ENCODE data around the gene RAB14. TPM values are rescaled to one million over a fixed set of nuclear protein-coding genes. Genes with fewer than 3 reads are reported as not detected.

The RAB14 gene
- total and polyA plus RNA-seq, 2 donors (not counting 1 experiment from before 2014, with no cell fraction given): 29.1 to 46.6 TPM

GRCh38 chr9:121222524-121223171 is 21.0 kb upstream of the RAB14 start:
- H3K27ac ChIP-seq (ENCODE audit: insufficient read depth, low read length): no peak overlapping the region
- no peaks in the 10 kb centered on the region for H3K79me2 ChIP-seq (ENCODE audit: control insufficient read depth, insufficient read depth, low read length)
- no peaks in the 10 kb centered on the region for H3K27me3 ChIP-seq (ENCODE audit: control insufficient read depth, insufficient read depth, low read length)
- H3K9ac ChIP-seq (ENCODE audit: insufficient read depth, low read length): no peak overlapping the region
- H3K4me1 ChIP-seq (ENCODE audit: control insufficient read depth, extremely low read depth, insufficient read depth, low read length): peaks cover 2% of the 10 kb centered on the region
- H2AFZ ChIP-seq (ENCODE audit: low read length): no peak overlapping the region
- H3K4me3 ChIP-seq (replicated peaks in 1 of 4; ENCODE audit: control extremely low read depth in 1 of 4, insufficient read depth in 1 of 4, low read depth in 3 of 4, low read length in 4 of 4): no peak overlapping the region
- DNase-seq (ENCODE audit: low read depth in 2 of 2): peak; percentile 48 to 77
- no peaks in the 10 kb centered on the region for H3K36me3 ChIP-seq (ENCODE audit: control insufficient read depth, insufficient read depth, low read length)
- H3K9me3 ChIP-seq (ENCODE audit: control insufficient read depth, insufficient read depth, low read depth, low read length): no peaks in the 10 kb centered on the region
- H4K20me1 ChIP-seq (ENCODE audit: control insufficient read depth, extremely low read depth, insufficient read depth, low read length): no peaks in the 10 kb centered on the region
- no peak for TF ChIP-seq EZH2 (IDR thresholded peaks at IDR 0.05; ENCODE audit: low read length, missing control alignments)
- TF ChIP-seq, protein P1, sequence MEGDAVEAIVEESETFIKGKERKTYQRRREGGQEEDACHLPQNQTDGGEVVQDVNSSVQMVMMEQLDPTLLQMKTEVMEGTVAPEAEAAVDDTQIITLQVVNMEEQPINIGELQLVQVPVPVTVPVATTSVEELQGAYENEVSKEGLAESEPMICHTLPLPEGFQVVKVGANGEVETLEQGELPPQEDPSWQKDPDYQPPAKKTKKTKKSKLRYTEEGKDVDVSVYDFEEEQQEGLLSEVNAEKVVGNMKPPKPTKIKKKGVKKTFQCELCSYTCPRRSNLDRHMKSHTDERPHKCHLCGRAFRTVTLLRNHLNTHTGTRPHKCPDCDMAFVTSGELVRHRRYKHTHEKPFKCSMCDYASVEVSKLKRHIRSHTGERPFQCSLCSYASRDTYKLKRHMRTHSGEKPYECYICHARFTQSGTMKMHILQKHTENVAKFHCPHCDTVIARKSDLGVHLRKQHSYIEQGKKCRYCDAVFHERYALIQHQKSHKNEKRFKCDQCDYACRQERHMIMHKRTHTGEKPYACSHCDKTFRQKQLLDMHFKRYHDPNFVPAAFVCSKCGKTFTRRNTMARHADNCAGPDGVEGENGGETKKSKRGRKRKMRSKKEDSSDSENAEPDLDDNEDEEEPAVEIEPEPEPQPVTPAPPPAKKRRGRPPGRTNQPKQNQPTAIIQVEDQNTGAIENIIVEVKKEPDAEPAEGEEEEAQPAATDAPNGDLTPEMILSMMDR (conservative IDR thresholded peaks at IDR 0.05 in 1 of 2, IDR thresholded peaks at IDR 0.05 in 1 of 2; ENCODE audit: low read depth in 1 of 2, low read length in 2 of 2): peak; percentile 65 to 79
- H3K4me2 ChIP-seq (ENCODE audit: extremely low read depth, insufficient read depth, low read length): no peak overlapping the region

GRCh38 chr9:121221664-121222055 is 20.0 kb upstream of the RAB14 start:
- TF ChIP-seq, protein P1 (conservative IDR thresholded peaks at IDR 0.05 in 1 of 2, IDR thresholded peaks at IDR 0.05 in 1 of 2; ENCODE audit: low read depth in 1 of 2, low read length in 2 of 2): no peak
- TF ChIP-seq EZH2 (IDR thresholded peaks at IDR 0.05; ENCODE audit: low read length, missing control alignments): no peak
- no peak overlapping the region for H2AFZ ChIP-seq (ENCODE audit: low read length)
- no peak overlapping the region for H3K27ac ChIP-seq (ENCODE audit: insufficient read depth, low read length)
- H3K27me3 ChIP-seq (ENCODE audit: control insufficient read depth, insufficient read depth, low read length): no peaks in the 10 kb centered on the region
- no peak overlapping the region for H3K4me3 ChIP-seq (replicated peaks in 1 of 4; ENCODE audit: control extremely low read depth in 1 of 4, insufficient read depth in 1 of 4, low read depth in 3 of 4, low read length in 4 of 4)
- H3K9me3 ChIP-seq (ENCODE audit: control insufficient read depth, insufficient read depth, low read depth, low read length): no peaks in the 10 kb centered on the region
- H4K20me1 ChIP-seq (ENCODE audit: control insufficient read depth, extremely low read depth, insufficient read depth, low read length): no peaks in the 10 kb centered on the region
- no peak overlapping the region for H3K9ac ChIP-seq (ENCODE audit: insufficient read depth, low read length)
- H3K4me2 ChIP-seq (ENCODE audit: extremely low read depth, insufficient read depth, low read length): no peak overlapping the region
- DNase-seq (ENCODE audit: low read depth in 2 of 2): no peak
- H3K36me3 ChIP-seq (ENCODE audit: control insufficient read depth, insufficient read depth, low read length): no peaks in the 10 kb centered on the region
- peaks cover 2% of the 10 kb centered on the region for H3K4me1 ChIP-seq (ENCODE audit: control insufficient read depth, extremely low read depth, insufficient read depth, low read length)
- no peaks in the 10 kb centered on the region for H3K79me2 ChIP-seq (ENCODE audit: control insufficient read depth, insufficient read depth, low read length)

DNA sequence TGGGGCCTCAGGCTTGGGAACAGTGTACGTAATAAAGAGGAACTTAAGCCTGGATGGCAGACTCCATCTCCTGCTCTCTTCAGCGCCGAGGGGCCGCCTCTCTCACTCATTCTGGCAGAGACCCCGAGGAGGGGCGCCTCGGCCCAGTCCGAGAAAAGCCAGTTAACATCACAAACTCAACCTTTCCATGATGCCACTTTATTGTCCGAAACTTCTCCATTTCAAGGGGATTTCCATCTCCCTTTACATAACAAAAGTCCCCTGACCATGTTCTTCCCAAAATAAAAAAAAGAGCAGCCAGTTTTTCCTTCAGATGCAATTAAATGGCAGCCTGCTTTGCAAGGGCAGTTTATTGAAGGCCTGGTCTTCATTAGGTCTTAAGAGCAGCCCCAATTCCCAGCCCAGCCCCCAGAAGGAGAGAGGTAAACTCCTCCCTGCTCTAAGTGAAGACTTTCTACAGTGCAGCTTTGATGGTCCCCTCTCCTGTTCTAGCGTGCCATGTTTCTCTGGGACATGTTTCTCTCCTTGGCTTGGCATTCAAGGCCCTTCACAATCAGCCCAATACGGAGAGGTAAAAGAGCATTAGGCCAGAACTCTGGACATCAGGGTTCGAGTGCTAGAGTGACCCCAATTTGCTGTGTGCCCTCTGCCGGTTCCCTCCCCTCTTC is 19.5 kb upstream of the RAB14 start:
- no peak overlapping the region for H3K4me2 ChIP-seq (ENCODE audit: extremely low read depth, insufficient read depth, low read length)
- H3K9ac ChIP-seq (ENCODE audit: insufficient read depth, low read length): no peak overlapping the region
- no peak overlapping the region for H3K4me3 ChIP-seq (replicated peaks in 1 of 4; ENCODE audit: control extremely low read depth in 1 of 4, insufficient read depth in 1 of 4, low read depth in 3 of 4, low read length in 4 of 4)
- no peak overlapping the region for H3K27ac ChIP-seq (ENCODE audit: insufficient read depth, low read length)
- no peaks in the 10 kb centered on the region for H3K36me3 ChIP-seq (ENCODE audit: control insufficient read depth, insufficient read depth, low read length)
- H2AFZ ChIP-seq (ENCODE audit: low read length): no peak overlapping the region
- DNase-seq (ENCODE audit: low read depth in 2 of 2): no peak
- H3K4me1 ChIP-seq (ENCODE audit: control insufficient read depth, extremely low read depth, insufficient read depth, low read length): peaks cover 2% of the 10 kb centered on the region
- TF ChIP-seq EZH2 (IDR thresholded peaks at IDR 0.05; ENCODE audit: low read length, missing control alignments): no peak
- TF ChIP-seq, protein P1 (conservative IDR thresholded peaks at IDR 0.05 in 1 of 2, IDR thresholded peaks at IDR 0.05 in 1 of 2; ENCODE audit: low read depth in 1 of 2, low read length in 2 of 2): no peak
- H4K20me1 ChIP-seq (ENCODE audit: control insufficient read depth, extremely low read depth, insufficient read depth, low read length): no peaks in the 10 kb centered on the region
- H3K27me3 ChIP-seq (ENCODE audit: control insufficient read depth, insufficient read depth, low read length): no peaks in the 10 kb centered on the region
- no peaks in the 10 kb centered on the region for H3K79me2 ChIP-seq (ENCODE audit: control insufficient read depth, insufficient read depth, low read length)
- no peaks in the 10 kb centered on the region for H3K9me3 ChIP-seq (ENCODE audit: control insufficient read depth, insufficient read depth, low read depth, low read length)
